GM19240 (cell line): ENCODE data around the gene CHAF1B.
"Not testable (repeated sequence)": the region's sequence is repeated elsewhere in the genome, so short reads cannot be mapped to it uniquely, and the experiment has no call there.

ENCODE experiments used
- DNase-seq: peaks from one replicate; pipeline ENCODE4 v3.0.0; 2011; ENCODE audit warnings: low spot score; ENCODE audit not compliant: insufficient read length

Gene CHAF1B

GRCh38 chr21:36385233-36386030 lies at the start of gene CHAF1B:
CHAF1B (plus strand) TSS chr21:36385392; CDS start chr21:36386137, 745 bp downstream.
- peak; percentile 73 for DNase-seq

GRCh38 chr21:36337099-36337509 lies 48.1 kb upstream of the CHAF1B start:
- DNase-seq: no peak

- DNase-seq: no peak
Observed at GRCh38 chr21:36338975-36339374, 46.2 kb upstream of the CHAF1B start.

GRCh38 chr21:36342581-36342980 lies 42.6 kb upstream of the CHAF1B start:
- DNase-seq: not testable (repeated sequence)

- no peak for DNase-seq
Observed at GRCh38 chr21:36344931-36345330, 40.3 kb upstream of the CHAF1B start.

- no peak for DNase-seq
Observed at GRCh38 chr21:36347278-36347961, 37.8 kb upstream of the CHAF1B start.

GRCh38 chr21:36347962-36348328 lies 37.2 kb upstream of the CHAF1B start:
- no peak for DNase-seq

- no peak for DNase-seq
Observed at GRCh38 chr21:36349315-36349714, 35.9 kb upstream of the CHAF1B start.

GRCh38 chr21:36350282-36350910 lies 34.8 kb upstream of the CHAF1B start:
- DNase-seq: no peak

GRCh38 chr21:36354918-36355680 lies 30.1 kb upstream of the CHAF1B start:
- no peak for DNase-seq

GRCh38 chr21:36355868-36356267 lies 29.3 kb upstream of the CHAF1B start:
- DNase-seq: no peak

GRCh38 chr21:36359185-36359584 lies 26.0 kb upstream of the CHAF1B start:
- DNase-seq: no peak

GRCh38 chr21:36369064-36369685 lies 16.0 kb upstream of the CHAF1B start:
- no peak for DNase-seq

GRCh38 chr21:36375994-36376393 lies 9.2 kb upstream of the CHAF1B start:
- DNase-seq: no peak

- no peak for DNase-seq
Observed at GRCh38 chr21:36377391-36377842, 7.8 kb upstream of the CHAF1B start.

GRCh38 chr21:36379251-36379650 lies 5.9 kb upstream of the CHAF1B start:
- DNase-seq: no peak

GRCh38 chr21:36381841-36382589 lies 3.2 kb upstream of the CHAF1B start:
- no peak for DNase-seq

GRCh38 chr21:36382722-36383121 lies 2.5 kb upstream of the CHAF1B start:
- DNase-seq: not testable (repeated sequence)

GRCh38 chr21:36384885-36385232 lies 333 bp upstream of the CHAF1B start:
- no peak for DNase-seq

GRCh38 chr21:36386031-36386642 lies 945 bp downstream of the CHAF1B start:
- no peak for DNase-seq
